Measurements from ENCODE around the gene TM2D3.

The TM2D3 gene

DNA sequence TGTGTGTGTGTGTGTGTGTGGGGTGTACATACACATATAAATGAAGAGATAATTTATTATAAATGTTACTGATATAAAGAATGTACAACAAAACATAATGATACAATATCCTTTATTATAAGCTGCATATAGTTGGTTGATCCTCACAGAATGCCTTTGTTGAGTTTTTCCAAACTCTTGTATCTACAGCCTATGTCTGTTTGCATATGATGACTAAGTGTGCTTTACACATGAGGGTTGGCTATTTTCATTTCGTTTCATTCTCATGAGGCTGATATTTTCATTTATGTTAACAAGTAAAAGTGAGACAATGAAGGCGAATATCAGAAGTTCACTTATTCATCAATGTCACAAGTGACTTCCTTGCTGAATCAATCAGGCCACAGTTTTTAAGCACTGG lies 45.1 kb downstream of the TM2D3 start:
- DNase-seq (ENCODE audit: low read depth, low spot score), result no peak

- DNase-seq (ENCODE audit: low read depth, low spot score), result no peak
These were observed 47.9 kb downstream of the TM2D3 start for GRCh38 chr15:101604124-101604874.

DNA sequence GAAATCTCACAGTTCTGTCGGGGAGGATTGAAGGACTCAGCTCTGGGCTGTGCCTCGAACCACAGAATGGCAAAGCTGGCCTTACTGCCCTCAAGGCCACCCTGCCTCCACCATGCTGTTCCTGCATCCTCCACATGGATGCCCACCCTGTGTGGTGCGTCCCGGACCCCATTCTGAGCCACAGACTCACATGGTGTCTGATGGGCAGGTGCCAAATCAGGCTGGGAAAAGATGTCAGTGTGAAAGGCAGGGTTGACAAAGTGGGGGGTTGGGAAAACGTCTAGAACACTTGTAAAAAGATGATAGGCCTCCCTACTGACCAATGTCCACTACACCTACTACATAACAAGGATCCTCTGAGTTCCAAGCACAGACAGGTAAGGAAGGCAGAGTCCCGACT lies 49.4 kb downstream of the TM2D3 start:
- DNase-seq (ENCODE audit: low read depth, low spot score), result no peak

GRCh38 chr15:101600035-101600434 lies 52.1 kb downstream of the TM2D3 start:
- DNase-seq (ENCODE audit: low read depth, low spot score), result no peak

DNA sequence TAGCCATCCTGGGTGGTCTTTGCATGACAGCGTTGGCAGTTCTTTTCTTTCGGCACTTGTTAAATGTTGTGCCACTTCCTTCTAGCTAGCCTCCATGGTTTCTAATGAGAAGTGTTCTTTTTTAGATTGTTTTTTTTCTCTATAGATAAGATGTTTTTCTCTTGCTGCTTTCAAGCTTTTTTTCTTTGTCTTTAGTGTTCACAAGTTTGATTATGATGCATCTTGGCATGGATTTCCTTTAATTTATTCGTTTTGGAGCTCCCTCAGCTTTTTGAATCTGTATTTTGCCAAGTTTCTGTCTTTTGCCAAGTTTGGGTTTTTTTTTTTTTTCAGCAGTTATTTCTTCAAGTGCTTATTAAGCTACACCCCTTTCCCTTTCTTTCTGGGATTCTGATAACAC lies 53.1 kb downstream of the TM2D3 start:
- no peak for DNase-seq (ENCODE audit: low read depth, low spot score)

- no peak for DNase-seq (ENCODE audit: low read depth, low spot score)
These were observed 54.7 kb downstream of the TM2D3 start for GRCh38 chr15:101597360-101597928.

DNA sequence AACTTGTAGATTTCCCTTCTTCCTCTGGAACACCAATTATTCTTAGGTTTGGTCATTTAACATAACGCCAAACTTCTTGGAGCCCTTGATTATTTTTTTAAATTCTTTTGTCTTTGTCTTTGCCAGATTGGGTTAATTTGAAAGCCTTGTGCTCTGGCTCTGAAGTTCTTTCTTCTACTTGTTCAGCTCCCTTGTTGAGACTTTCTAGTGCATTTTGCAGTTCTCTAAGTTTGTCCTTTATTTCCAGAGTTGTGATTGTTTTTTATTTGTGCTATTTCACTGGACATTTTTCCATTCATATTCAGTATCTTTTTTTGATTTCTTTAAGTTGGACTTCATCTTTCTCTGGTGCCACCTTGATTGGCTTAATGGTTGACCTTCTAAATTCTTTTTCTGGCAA lies 55.5 kb downstream of the TM2D3 start:
- DNase-seq (ENCODE audit: low read depth, low spot score), result no peak
